Measurements from ENCODE around the gene NIPA2.

Gene NIPA2

GRCh38 chr15:22838292-22839042 is at the start of gene NIPA2:
Gene NIPA2 (plus strand): TSS chr15:22838666. CDS start chr15:22851732, 13,066 bp downstream.
- Histone ChIP-seq H4K20me1 (ENCODE audit: insufficient read depth, low read length) (peaks cover 23% of the 10 kb centered on the region), H3K27ac (ENCODE audit: low read length) (peak within 1 kb of the TSS; percentile 90), H3K4me2 (ENCODE audit: insufficient read depth, low read length) (peak within 1 kb of the TSS; percentile 96), H3K4me1 (ENCODE audit: insufficient read depth, low read length) (peaks cover 31% of the 10 kb centered on the region), H3K4me3 (ENCODE audit: low read depth in 1 of 2, low read length in 2 of 2) (peak within 1 kb of the TSS; percentile 94 to 100), H3K79me2 (ENCODE audit: insufficient read depth, low read length) (peaks cover 48% of the 10 kb centered on the region), H3K27me3 (ENCODE audit: insufficient read depth, low read length, poor library complexity) (no peaks in the 10 kb centered on the region), H3K36me3 (ENCODE audit: insufficient read depth, low read length) (peaks cover 17% of the 10 kb centered on the region), H3K9ac (ENCODE audit: low read depth, low read length) (peak within 1 kb of the TSS; percentile 97), H2AFZ (ENCODE audit: low read depth, low read length) (peak within 1 kb of the TSS; percentile 90), H3K9me3 (ENCODE audit: insufficient read depth, low read length, severe bottlenecking) (no peaks in the 10 kb centered on the region)
- ATAC-seq (ENCODE audit: insufficient read depth, low read depth) (peak; percentile 94), DNase-seq (peak; percentile 97)
- TF ChIP-seq, protein P1, sequence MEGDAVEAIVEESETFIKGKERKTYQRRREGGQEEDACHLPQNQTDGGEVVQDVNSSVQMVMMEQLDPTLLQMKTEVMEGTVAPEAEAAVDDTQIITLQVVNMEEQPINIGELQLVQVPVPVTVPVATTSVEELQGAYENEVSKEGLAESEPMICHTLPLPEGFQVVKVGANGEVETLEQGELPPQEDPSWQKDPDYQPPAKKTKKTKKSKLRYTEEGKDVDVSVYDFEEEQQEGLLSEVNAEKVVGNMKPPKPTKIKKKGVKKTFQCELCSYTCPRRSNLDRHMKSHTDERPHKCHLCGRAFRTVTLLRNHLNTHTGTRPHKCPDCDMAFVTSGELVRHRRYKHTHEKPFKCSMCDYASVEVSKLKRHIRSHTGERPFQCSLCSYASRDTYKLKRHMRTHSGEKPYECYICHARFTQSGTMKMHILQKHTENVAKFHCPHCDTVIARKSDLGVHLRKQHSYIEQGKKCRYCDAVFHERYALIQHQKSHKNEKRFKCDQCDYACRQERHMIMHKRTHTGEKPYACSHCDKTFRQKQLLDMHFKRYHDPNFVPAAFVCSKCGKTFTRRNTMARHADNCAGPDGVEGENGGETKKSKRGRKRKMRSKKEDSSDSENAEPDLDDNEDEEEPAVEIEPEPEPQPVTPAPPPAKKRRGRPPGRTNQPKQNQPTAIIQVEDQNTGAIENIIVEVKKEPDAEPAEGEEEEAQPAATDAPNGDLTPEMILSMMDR (IDR thresholded peaks at IDR 0.05; ENCODE audit: borderline replicate concordance, extremely low read depth, low read length, poor library complexity, severe bottlenecking): no peak
- no peak for TF ChIP-seq EZH2 (IDR thresholded peaks at IDR 0.05; ENCODE audit: borderline replicate concordance, low read depth, low read length, severe bottlenecking)

DNA sequence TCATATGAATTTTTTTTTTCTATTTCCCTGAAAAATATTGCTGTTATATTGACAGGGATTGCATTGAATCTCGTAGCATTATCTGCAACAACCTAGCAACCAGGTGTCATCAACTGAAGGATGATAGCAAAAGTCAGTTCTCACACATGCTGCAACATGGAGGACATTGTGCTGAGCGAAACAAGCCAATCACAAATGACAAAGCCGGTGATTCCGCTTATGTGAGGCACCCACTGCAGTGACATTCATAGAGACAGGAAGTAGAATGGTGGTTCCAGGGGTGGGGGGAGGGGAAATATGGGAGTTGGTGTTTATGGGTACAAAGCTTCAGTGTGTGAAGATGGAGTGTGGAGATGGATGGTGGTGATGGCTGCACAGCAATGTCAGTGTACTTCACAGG is 44.4 kb upstream of the NIPA2 start:
- TF ChIP-seq, protein P1 (IDR thresholded peaks at IDR 0.05; ENCODE audit: borderline replicate concordance, extremely low read depth, low read length, poor library complexity, severe bottlenecking): no peak
- no peak for TF ChIP-seq EZH2 (IDR thresholded peaks at IDR 0.05; ENCODE audit: borderline replicate concordance, low read depth, low read length, severe bottlenecking)
- Histone ChIP-seq H3K27me3 (ENCODE audit: insufficient read depth, low read length, poor library complexity) (no peaks in the 10 kb centered on the region), H3K27ac (ENCODE audit: low read length) (no peak overlapping the region), H3K9me3 (ENCODE audit: insufficient read depth, low read length, severe bottlenecking) (peaks cover 4% of the 10 kb centered on the region), H3K4me3 (ENCODE audit: low read depth in 1 of 2, low read length in 2 of 2) (no peak overlapping the region), H3K79me2 (ENCODE audit: insufficient read depth, low read length) (peaks cover 88% of the 10 kb centered on the region), H3K4me2 (ENCODE audit: insufficient read depth, low read length) (no peak overlapping the region), H3K4me1 (ENCODE audit: insufficient read depth, low read length) (peaks cover 7% of the 10 kb centered on the region), H4K20me1 (ENCODE audit: insufficient read depth, low read length) (peaks cover 31% of the 10 kb centered on the region), H3K9ac (ENCODE audit: low read depth, low read length) (no peak overlapping the region), H3K36me3 (ENCODE audit: insufficient read depth, low read length) (peaks cover 11% of the 10 kb centered on the region), H2AFZ (ENCODE audit: low read depth, low read length) (no peak overlapping the region)
- DNase-seq: no peak
- 0 out of 3 replicates have a peak, but pooled peaks have one; percentile 14 for ATAC-seq (ENCODE audit: insufficient read depth, low read depth)

GRCh38 chr15:22794621-22795167 is 43.8 kb upstream of the NIPA2 start:
- peaks cover 4% of the 10 kb centered on the region; the same call in 1 of the 2 replicates for H3K4me1 ChIP-seq (ENCODE audit: insufficient read depth, low read length)
- H3K9me3 ChIP-seq (ENCODE audit: insufficient read depth, low read length, severe bottlenecking): no peaks in the 10 kb centered on the region
- H2AFZ ChIP-seq (ENCODE audit: low read depth, low read length): no peak overlapping the region
- no peak overlapping the region for H3K4me2 ChIP-seq (ENCODE audit: insufficient read depth, low read length)
- TF ChIP-seq, protein P1 (IDR thresholded peaks at IDR 0.05; ENCODE audit: borderline replicate concordance, extremely low read depth, low read length, poor library complexity, severe bottlenecking): no peak
- TF ChIP-seq EZH2 (IDR thresholded peaks at IDR 0.05; ENCODE audit: borderline replicate concordance, low read depth, low read length, severe bottlenecking): no peak
- H3K79me2 ChIP-seq (ENCODE audit: insufficient read depth, low read length): peaks cover 84% of the 10 kb centered on the region
- no peaks in the 10 kb centered on the region for H3K27me3 ChIP-seq (ENCODE audit: insufficient read depth, low read length, poor library complexity)
- no peak overlapping the region for H3K9ac ChIP-seq (ENCODE audit: low read depth, low read length)
- no peak overlapping the region for H3K4me3 ChIP-seq (ENCODE audit: low read depth in 1 of 2, low read length in 2 of 2)
- no peak overlapping the region; the same call in 1 of the 2 replicates for H3K27ac ChIP-seq (ENCODE audit: low read length)
- no peak for DNase-seq
- peaks cover 5% of the 10 kb centered on the region; the same call in 1 of the 2 replicates for H3K36me3 ChIP-seq (ENCODE audit: insufficient read depth, low read length)
- H4K20me1 ChIP-seq (ENCODE audit: insufficient read depth, low read length): peaks cover 31% of the 10 kb centered on the region
- no peak for ATAC-seq (ENCODE audit: insufficient read depth, low read depth)
